NB4 (cell line): ENCODE data around the gene ELL.

Experiments used
- DNase-seq: peaks from one replicate; pipeline ENCODE4 v3.0.0; 2010; ENCODE audit warnings: low read depth
- H3K4me3 ChIP-seq: one replicate; pipeline ENCODE4 v1.5.1; 2011; ENCODE audit warnings: mild to moderate bottlenecking, low read depth, low read length, moderate library complexity
- CTCF ChIP-seq: IDR thresholded peaks from one replicate; pipeline ENCODE4 v1.5.1; 2012; ENCODE audit warnings: low read depth, low read length
- MYC ChIP-seq: IDR thresholded peaks from 2 replicates; pipeline ENCODE4 v1.6.1; 2011; ENCODE audit warnings: low read depth, low read length
- POLR2A ChIP-seq: IDR thresholded peaks from 2 replicates; pipeline ENCODE4 v1.6.1; 2011; ENCODE audit warnings: mild to moderate bottlenecking; ENCODE audit not compliant: insufficient read length; ENCODE audit errors: extremely low read depth
- TF ChIP-seq, protein P1 (sequence below): IDR thresholded peaks from 2 replicates; pipeline ENCODE4 v1.6.1; 2011; ENCODE audit warnings: low read depth, low read length

The ELL gene

DNA sequence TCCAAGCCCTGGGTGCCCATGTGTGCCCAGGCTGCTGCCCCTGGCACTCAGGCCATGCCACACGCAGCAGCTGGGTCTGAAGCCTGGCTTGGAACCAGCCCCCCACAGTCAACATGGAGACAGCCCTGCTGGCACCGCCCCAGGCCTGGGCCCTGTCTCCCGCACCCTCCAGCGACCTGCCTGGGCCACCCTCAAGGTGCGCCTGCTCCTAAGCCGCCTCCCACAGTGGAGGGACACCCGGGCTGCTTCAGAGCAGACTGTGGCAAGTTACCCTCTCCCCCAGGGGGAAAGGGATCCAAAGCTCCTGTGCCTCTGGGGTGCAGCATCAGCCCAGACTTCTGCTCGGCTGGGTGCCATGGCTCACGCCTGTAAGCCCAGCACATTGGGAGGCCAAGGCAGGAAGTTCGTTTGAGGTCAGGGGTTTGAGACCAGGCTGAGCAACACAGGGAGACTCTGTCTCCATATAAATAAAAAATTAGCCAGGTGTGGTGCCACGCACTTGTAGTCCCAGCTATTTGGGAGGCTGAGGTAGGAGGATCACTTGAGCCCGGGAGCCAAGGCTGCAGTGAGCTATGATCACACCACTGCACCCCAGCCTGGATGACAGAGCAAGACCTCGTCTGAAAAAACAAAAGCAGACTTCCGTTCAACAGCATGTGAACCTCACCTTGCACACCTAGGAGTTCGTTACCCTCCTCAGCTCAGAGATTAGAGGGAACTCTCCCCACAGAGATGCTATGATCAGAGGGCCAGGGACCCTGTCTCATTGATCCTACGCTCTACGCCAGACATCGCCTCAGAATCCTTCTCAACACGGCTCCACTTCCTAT, 15.6 kb downstream of the ELL start:
- TF ChIP-seq POLR2A (no peak), CTCF (no peak), MYC (no peak)
- TF ChIP-seq, protein P1, sequence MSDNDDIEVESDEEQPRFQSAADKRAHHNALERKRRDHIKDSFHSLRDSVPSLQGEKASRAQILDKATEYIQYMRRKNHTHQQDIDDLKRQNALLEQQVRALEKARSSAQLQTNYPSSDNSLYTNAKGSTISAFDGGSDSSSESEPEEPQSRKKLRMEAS, result no peak
- H3K4me3 ChIP-seq, result no peak overlapping the region
- DNase-seq, result peak; percentile 47

DNA sequence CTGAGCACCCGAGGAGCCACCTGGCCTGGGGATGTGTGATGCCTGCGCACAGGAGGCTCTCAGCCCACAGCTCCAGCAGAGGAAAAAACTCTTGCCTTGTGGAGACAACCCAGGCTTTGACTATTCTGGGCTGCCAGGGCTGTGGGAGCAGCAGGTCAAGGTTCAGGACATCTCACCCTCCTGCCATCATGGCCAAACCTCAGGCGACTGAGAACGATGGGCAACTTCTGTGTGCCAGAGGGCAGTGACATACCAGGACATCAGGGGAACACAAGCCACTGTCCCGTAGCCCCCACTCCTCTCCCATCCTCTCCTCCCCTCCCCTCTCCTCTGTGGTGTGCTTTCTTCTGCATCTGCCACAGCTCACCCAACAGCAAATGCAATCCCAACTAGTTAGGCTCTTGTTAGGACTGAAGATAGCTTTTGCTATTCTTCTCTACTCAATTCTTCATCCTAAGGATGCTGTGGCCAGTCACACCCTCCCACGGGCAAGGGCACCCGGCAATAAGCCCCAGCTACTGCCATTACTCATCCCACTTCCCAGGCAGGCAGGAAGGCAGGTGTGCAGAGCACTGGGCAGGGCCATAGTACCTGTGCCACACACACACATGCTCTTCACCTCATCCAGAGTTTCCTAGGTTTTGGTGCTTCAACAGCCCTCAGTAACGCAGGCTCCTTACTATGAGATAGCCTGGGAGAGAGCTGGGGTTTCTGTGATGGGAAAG, 16.8 kb downstream of the ELL start:
- DNase-seq, result no peak
- no peak overlapping the region for H3K4me3 ChIP-seq
- TF ChIP-seq, protein P1, result no peak
- TF ChIP-seq POLR2A (no peak), MYC (no peak), CTCF (no peak)

GRCh38 chr19:18503971-18504885, 17.6 kb downstream of the ELL start:
- DNase-seq, result no peak
- H3K4me3 ChIP-seq, result no peak overlapping the region
- TF ChIP-seq POLR2A (no peak), CTCF (no peak), MYC (no peak)
- TF ChIP-seq, protein P1, result no peak

DNA sequence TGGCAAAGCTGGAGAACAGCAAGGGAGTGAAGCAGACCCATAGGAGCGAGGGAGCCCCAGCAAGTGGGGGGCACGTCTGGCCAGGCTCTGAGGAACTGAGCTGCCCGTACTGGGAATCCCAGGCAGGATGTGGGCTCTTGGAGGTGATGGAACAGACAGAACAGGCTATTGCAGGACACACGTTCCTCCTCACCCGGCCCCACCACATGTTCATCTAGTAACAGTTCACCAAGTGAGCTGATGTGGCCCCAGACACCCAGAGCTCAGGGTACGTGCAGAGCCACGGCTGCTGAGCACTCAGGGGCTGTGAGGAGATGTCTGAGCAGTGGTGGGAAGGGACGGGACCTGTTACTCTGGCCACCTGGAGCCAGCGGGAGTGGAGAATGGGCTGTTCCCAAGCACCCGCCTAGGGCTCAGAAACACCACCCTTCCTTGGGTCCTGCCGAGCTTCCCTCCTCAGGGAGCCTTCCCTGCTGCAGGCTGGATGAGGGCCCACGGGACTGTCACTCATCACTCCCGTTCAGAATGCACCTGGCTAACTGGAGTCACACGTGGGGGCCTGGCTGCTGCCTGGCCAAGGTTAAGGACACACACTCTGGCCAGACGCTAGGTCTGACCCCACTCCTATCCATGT, 18.4 kb downstream of the ELL start:
- H3K4me3 ChIP-seq, result no peak overlapping the region
- no peak for TF ChIP-seq CTCF
- no peak for TF ChIP-seq POLR2A
- TF ChIP-seq, protein P1, result no peak
- TF ChIP-seq MYC, result no peak
- DNase-seq, result no peak
